ENCODE measurements around the gene MUSK. TPM values are rescaled to one million over a fixed set of nuclear protein-coding genes. Genes with fewer than 3 reads are reported as not detected.

The MUSK gene
- total RNA-seq, 6 donors from 2014 or later: 0.76 to 6.1 (median 3.9) TPM

GRCh38 chr9:110768886-110769285 is 100.3 kb downstream of the MUSK start:
- no peak for DNase-seq
- WGBS, 2 donors: 46 to 48% methylated on average over 2 of the region's 2 CpGs
- Histone ChIP-seq H3K9me3 (no peaks in the 10 kb centered on the region), H3K27me3 (no peaks in the 10 kb centered on the region), H3K4me3 (no peak overlapping the region), H3K4me1 (no peaks in the 10 kb centered on the region), H3K27ac (no peak overlapping the region), H3K36me3 (no peaks in the 10 kb centered on the region)
- no peak for ATAC-seq (ENCODE audit: low FRiP score in 2 of 2)
- no peak for TF ChIP-seq EP300 (IDR thresholded peaks at IDR 0.05)
- TF ChIP-seq POLR2A (IDR thresholded peaks at IDR 0.05): no peak
- no peak for TF ChIP-seq POLR2AphosphoS5 (IDR thresholded peaks at IDR 0.05)
- no peak for TF ChIP-seq CTCF (IDR thresholded peaks at IDR 0.05)

- TF ChIP-seq CTCF (IDR thresholded peaks at IDR 0.05) (no peak), POLR2AphosphoS5 (IDR thresholded peaks at IDR 0.05) (no peak), POLR2A (IDR thresholded peaks at IDR 0.05) (no peak), EP300 (IDR thresholded peaks at IDR 0.05) (no peak)
- H3K4me1 ChIP-seq: no peaks in the 10 kb centered on the region
- no peaks in the 10 kb centered on the region for H3K27me3 ChIP-seq
- no peaks in the 10 kb centered on the region for H3K9me3 ChIP-seq
- ATAC-seq (ENCODE audit: low FRiP score in 2 of 2) (no peak), DNase-seq (no peak)
- no peak overlapping the region for H3K27ac ChIP-seq
- H3K4me3 ChIP-seq: no peak overlapping the region
- 58 to 61% methylated on average over 3 of the region's 3 CpGs for WGBS, 2 donors
- no peaks in the 10 kb centered on the region for H3K36me3 ChIP-seq
Measured at GRCh38 chr9:110769667-110770066, 101.1 kb downstream of the MUSK start.

- TF ChIP-seq EP300 (IDR thresholded peaks at IDR 0.05) (no peak), POLR2A (IDR thresholded peaks at IDR 0.05) (no peak), POLR2AphosphoS5 (IDR thresholded peaks at IDR 0.05) (no peak), CTCF (IDR thresholded peaks at IDR 0.05) (no peak)
Measured at GRCh38 chr9:110775724-110776123, 107.1 kb downstream of the MUSK start.

GRCh38 chr9:110776221-110776620 is 107.6 kb downstream of the MUSK start:
- DNase-seq: no peak
- H3K4me3 ChIP-seq: no peak overlapping the region
- no peak for ATAC-seq (ENCODE audit: low FRiP score in 2 of 2)
- H3K4me1 ChIP-seq: no peaks in the 10 kb centered on the region
- H3K27ac ChIP-seq: no peak overlapping the region
- 69 to 72% methylated on average over 1 of the region's 1 CpG for WGBS, 2 donors
- H3K27me3 ChIP-seq: no peaks in the 10 kb centered on the region
- H3K36me3 ChIP-seq: no peaks in the 10 kb centered on the region
- TF ChIP-seq POLR2AphosphoS5 (IDR thresholded peaks at IDR 0.05): no peak
- TF ChIP-seq EP300 (IDR thresholded peaks at IDR 0.05): no peak
- no peak for TF ChIP-seq CTCF (IDR thresholded peaks at IDR 0.05)
- no peak for TF ChIP-seq POLR2A (IDR thresholded peaks at IDR 0.05)
- H3K9me3 ChIP-seq: no peaks in the 10 kb centered on the region

More at GRCh38 chr9:110775724-110776123, 107.1 kb downstream of the MUSK start:
- Histone ChIP-seq H3K36me3 (no peaks in the 10 kb centered on the region), H3K27ac (no peak overlapping the region), H3K4me3 (no peak overlapping the region), H3K4me1 (no peaks in the 10 kb centered on the region), H3K27me3 (no peaks in the 10 kb centered on the region), H3K9me3 (no peaks in the 10 kb centered on the region)
- 79 to 88% methylated on average over 5 of the region's 5 CpGs for WGBS, 2 donors
- DNase-seq: no peak
- no peak for ATAC-seq (ENCODE audit: low FRiP score in 2 of 2)

GRCh38 chr9:110777196-110777875 is 108.7 kb downstream of the MUSK start:
- DNase-seq: no peak
- WGBS, 2 donors: 37 to 40% methylated on average over 5 of the region's 5 CpGs
- Histone ChIP-seq H3K36me3 (no peaks in the 10 kb centered on the region), H3K4me1 (no peaks in the 10 kb centered on the region), H3K4me3 (no peak overlapping the region), H3K27ac (no peak overlapping the region), H3K27me3 (no peaks in the 10 kb centered on the region), H3K9me3 (no peaks in the 10 kb centered on the region)
- no peak for ATAC-seq (ENCODE audit: low FRiP score in 2 of 2)
- no peak for TF ChIP-seq CTCF (IDR thresholded peaks at IDR 0.05)
- no peak for TF ChIP-seq POLR2A (IDR thresholded peaks at IDR 0.05)
- no peak for TF ChIP-seq EP300 (IDR thresholded peaks at IDR 0.05)
- no peak for TF ChIP-seq POLR2AphosphoS5 (IDR thresholded peaks at IDR 0.05)
